GM19238 (cell line): ENCODE data around the gene NXT2.
A peak's percentile ranks its signal among the peaks of the same experiment; 100 is the strongest.
"Not testable (repeated sequence)": the region's sequence is repeated elsewhere in the genome, so short reads cannot be mapped to it uniquely, and the experiment has no call there.

ENCODE experiments used
- DNase-seq: peaks from one replicate; pipeline ENCODE4 v3.0.0; 2011; ENCODE audit warnings: low spot score; ENCODE audit not compliant: insufficient read length

NXT2 gene

GRCh38 chrX:109536439-109537323, at the start of gene NXT2:
Gene NXT2, plus strand, starts transcription at chrX:109536844. Its CDS starts 163 bp downstream, at chrX:109537007.
- peak; percentile 68 for DNase-seq

GRCh38 chrX:109487640-109488039, 49.0 kb upstream of the NXT2 start:
- no peak for DNase-seq

DNA sequence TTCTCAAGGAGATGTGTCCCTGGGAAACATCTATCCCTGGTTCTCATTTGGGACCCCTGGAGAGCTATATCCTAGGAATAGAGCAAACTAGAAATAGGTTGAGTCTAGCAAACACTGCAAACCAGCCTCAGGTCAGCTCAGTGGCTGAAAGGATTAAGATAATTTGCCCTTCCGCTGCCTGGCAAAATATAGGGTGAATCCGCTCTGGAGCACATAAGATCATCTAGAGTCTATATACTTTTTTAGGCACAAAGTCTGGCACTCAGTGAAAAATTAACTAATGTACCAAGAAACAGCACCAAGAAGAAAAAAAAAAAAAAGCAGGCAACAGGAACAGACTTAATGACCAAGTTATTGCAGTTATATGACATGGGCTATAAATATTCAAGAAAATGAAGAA, 47.5 kb upstream of the NXT2 start:
- no peak for DNase-seq

DNA sequence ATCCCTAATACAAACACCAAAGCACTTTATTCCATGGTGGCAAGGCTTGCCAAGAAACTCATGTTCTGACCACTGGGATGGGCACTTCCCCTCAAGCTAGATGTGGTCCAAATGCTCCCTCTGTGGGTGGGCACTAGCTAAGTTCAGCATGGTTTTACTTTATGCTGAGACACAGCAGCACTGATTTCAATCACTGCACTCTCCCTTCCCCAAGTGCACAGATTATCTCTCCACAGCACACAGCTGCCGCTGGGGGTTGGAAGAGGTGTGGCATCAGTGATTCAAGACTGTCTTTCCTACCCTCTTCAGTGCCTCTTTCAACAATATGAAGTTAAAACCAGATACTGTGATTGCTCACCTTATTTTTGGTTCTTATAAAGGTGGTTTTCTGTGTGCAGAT, 38.2 kb upstream of the NXT2 start:
- no peak for DNase-seq

DNA sequence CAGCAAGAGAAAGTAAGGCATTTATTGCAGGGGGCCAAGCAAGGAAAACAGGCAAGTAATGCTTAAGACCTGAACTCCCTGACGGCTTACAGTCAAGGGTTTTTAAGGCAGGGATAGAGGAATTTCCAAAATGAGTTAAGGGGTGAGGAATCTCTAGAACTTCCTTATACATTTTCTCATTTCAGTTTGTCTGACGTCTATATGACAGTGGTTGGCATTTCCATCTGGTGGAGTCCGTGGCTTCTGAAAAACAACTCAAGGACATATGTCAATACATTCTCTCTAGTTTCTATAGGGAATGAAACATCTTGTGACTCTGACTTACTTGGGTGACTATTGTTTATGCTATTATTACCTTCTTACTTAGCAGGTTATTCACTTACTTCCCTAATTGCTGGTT, 35.5 kb upstream of the NXT2 start:
- no peak for DNase-seq

- DNase-seq: no peak
Measured at GRCh38 chrX:109508915-109509314, 27.7 kb upstream of the NXT2 start.

DNA sequence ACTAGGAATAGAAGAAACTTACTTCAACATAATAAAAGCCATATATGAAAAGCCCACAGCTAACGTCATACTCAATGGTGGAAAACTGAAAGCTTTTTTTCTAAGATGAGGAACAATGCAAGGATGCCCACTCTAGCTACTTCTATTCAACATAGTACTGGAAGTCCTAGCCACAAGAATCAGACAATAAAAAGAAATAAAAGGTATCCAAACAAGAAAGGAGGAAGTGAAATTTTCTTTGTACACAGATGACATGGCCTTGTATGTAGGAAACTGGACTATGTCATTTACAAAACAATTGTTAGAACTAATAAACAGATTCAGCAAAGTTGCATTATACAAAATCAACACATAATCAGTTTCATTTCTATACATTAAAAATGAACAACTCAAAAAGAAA, 25.5 kb upstream of the NXT2 start:
- no peak for DNase-seq

DNA sequence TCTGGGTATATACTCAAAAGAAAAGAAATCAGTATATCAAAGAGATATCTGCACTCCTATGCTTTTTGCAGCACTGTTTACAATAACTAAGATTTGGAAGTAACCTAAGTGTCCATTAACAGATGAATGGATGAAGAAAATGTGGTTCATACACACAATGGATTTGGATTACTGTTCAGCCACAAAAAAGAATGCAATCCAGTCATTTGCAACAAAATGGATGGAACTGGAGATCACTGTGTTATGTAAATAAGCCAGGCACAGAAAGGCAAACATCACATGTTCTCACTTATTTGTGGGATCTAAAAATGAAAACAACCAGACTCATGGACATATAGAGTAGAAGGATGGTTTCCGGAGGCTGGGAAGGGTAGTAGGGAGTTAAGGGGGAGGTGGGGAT, 17.6 kb upstream of the NXT2 start:
- no peak for DNase-seq

DNA sequence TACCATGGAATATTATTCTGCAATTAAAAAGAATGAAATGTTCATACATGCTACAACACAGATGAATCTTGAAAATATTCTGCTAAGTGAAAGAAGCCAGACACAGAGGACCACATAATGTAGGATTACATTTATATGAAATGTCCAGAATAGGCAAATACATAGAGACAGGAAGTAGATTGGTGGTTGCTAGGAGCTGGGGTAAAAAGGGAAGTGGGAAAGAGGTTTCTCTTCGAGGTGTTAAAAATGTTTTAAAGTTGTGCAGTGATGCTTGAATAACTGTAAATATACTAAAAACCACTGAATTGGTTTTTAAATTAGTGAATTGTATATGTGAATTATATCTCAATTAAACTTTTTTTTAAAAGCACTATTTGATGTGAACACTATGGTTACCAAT, 3.6 kb upstream of the NXT2 start:
- DNase-seq: no peak

- DNase-seq: no peak
Measured at GRCh38 chrX:109533631-109534030, 3.0 kb upstream of the NXT2 start.

GRCh38 chrX:109534933-109535332, 1.7 kb upstream of the NXT2 start:
- DNase-seq: no peak

DNA sequence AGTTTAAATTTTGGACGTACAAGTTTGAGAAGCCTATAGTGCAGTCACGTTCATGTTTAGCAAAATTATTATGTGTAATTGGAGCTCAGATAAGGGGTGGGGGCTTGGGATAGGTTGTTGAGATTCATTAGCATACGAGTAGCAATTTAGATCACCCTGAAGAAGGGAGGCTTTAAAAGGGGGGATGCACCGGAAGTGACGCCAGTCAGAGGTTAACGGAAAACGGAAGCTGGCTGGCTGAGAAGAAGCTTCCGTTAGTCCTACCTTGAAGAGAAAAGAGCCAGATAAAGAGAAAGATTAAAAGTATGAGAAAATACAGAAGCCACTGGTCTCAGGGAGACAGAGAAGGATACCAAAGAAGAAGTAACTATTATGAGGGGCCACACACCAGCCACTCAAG, 1.1 kb upstream of the NXT2 start:
- no peak for DNase-seq

GRCh38 chrX:109537324-109537665, 651 bp downstream of the NXT2 start:
- no peak for DNase-seq

GRCh38 chrX:109539007-109539406, 2.4 kb downstream of the NXT2 start:
- not testable (repeated sequence) for DNase-seq

DNA sequence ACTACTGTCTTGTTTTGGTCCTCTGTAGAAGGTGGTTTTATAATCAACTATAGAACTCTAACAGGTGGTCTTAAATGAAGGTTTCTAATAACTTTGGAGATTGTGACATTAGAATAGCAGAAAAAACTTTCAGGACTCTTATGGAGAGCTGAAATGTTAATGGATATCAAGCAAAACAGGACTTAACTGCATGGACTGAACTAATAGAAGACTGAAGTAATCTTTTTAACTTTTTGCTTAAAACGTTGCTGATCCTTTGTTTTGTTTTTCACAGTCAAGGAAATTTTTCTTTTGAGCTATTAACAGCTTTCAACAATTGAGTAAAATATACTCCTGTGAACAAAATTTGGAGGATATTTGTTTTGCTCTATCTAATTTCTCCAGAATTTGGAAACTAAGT, 17.2 kb downstream of the NXT2 start:
- no peak for DNase-seq

DNA sequence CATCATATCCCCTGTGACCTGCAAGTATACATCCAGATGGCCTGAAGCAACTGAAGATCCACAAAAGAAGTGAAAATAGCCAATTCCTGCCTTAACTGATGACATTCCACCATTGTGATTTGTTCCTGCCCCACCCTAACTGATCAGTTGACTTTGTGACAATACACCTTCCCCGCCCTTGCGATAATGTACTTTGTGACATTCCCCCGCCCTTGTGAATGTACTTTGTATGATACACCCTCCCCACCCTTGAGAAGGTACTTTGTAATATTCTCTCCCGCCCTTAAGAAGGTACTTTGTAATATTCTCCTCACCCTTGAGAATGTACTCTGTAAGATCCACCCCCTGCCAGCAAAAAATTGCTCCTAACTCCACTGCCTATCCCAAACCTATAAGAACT, 39.4 kb downstream of the NXT2 start:
- not testable (repeated sequence) for DNase-seq

- no peak for DNase-seq
Measured at GRCh38 chrX:109577055-109577454, 40.4 kb downstream of the NXT2 start.

GRCh38 chrX:109578916-109579315, 42.3 kb downstream of the NXT2 start:
- DNase-seq: no peak

- DNase-seq: no peak
Measured at GRCh38 chrX:109585488-109585887, 48.8 kb downstream of the NXT2 start.

GRCh38 chrX:109590176-109590575, 53.5 kb downstream of the NXT2 start:
- DNase-seq: no peak
